Stimulated activated CD8-positive, alpha-beta memory T cell treated with anti-CD3 and anti-CD28 coated beads, Interleukin-15, amount 100 ng/mL, for 24 hours (primary cell): ENCODE data around the gene SIGLEC9.

Experiments used
- DNase-seq: peaks from one replicate; pipeline ENCODE4 v3.0.0-alpha.2; 2020; ENCODE audit warnings: low read depth

The SIGLEC9 gene

GRCh38 chr19:51097166-51097738 lies 27.5 kb upstream of the SIGLEC9 start:
- DNase-seq: peak; percentile 51

DNA sequence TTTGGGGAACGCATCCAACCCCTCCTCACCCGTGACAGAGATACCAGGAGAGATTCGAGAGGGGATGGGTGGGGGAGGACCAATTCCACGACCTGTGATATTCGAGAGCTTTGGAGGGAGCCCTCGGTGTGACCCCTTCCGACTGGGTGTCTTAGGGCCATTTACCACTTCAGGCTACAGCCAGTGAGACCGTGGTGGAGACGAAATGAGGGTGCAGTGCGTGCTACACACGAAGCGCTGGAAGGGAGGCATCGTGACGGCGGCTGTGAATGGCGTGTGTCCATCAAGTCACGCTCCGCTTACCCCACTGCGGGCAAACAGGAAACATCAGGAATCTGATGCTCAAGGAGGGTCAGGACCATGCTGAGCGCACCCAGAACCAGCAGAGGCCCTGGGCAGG lies 26.9 kb upstream of the SIGLEC9 start:
- DNase-seq: no peak

DNA sequence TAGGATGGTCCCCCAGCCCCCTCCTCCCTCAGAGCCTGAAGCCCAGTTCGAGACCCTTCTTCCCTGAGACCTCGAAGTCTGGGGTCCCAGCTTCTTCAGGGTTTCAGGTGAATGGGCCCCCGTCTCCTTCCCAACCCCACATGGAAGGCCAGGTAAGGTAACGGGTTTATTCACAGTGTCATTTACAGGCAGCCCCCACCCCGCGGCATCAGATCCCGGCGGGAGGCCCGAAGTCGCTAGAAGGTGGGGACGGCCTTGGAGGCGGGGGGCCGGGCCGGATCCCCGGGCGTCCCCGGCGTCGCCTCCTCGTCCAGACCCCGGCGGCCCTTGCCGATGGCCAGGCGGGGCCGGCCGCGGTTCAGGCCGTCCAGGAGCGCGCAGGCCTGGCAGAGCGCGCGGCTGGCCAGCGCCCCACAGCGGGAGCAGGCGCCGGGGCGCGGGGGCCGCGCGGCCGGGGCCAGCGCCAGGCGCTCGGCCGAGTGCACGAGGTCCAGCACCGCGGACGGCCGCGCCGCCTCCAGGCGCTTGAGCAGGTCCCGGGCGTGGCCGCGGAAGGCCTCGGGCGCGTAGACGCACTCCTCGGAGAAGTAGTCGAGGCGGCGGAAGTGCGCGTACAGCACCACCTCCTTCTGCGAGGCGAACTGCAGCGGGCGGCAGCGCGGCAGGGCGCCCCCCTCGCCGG lies 26.2 kb upstream of the SIGLEC9 start:
- no peak for DNase-seq

- no peak for DNase-seq
Observed at GRCh38 chr19:51099047-51099382, 25.7 kb upstream of the SIGLEC9 start.

- DNase-seq: no peak
Observed at GRCh38 chr19:51100601-51101000, 24.1 kb upstream of the SIGLEC9 start.

DNA sequence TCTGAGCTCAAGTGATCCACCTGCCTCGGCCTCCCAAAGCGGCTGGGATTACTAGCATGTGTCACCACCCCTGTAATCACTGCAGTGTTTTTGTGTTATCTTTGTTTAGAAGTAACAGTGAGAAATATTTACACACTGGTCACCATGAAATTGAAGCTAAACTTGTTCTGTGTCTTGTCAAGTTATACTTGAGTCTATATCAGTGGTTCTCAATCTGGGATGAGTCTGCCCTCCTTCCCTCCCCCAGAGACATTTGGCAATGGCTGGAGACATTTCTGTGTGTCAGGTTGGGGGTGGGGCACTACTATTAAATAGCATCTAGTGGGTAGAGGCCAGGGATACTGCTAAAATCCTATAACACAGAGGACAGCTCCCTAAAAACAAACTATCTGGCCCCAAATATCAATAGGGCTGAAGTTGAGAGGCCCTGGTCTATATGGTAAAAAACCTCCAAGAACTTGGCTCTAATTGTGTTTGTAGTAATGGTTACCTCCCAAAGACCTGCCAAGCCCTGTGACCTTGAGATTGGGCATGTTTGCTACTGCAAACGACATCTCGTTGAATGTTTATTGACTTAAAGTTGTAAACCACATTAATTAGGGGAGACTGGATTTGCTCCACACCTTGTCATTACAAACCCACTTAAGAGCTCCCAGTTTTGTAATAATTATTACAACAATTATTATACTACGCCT lies 23.4 kb upstream of the SIGLEC9 start:
- DNase-seq: no peak

- DNase-seq: no peak
Observed at GRCh38 chr19:51102991-51103390, 21.7 kb upstream of the SIGLEC9 start.

- no peak for DNase-seq
Observed at GRCh38 chr19:51103926-51104341, 20.8 kb upstream of the SIGLEC9 start.

GRCh38 chr19:51107406-51108065 lies 17.2 kb upstream of the SIGLEC9 start:
- DNase-seq: no peak

GRCh38 chr19:51108066-51108804 lies 16.5 kb upstream of the SIGLEC9 start, which contains the start of gene CTU1:
CTU1 (minus strand) TSS chr19:51108409; CDS start chr19:51104569, 3,840 bp downstream.
- peak; percentile 93 for DNase-seq

GRCh38 chr19:51108805-51109146 lies 15.9 kb upstream of the SIGLEC9 start:
- no peak for DNase-seq

- no peak for DNase-seq
Observed at GRCh38 chr19:51110666-51110971, 14.1 kb upstream of the SIGLEC9 start.

- no peak for DNase-seq
Observed at GRCh38 chr19:51111606-51112005, 13.1 kb upstream of the SIGLEC9 start.

DNA sequence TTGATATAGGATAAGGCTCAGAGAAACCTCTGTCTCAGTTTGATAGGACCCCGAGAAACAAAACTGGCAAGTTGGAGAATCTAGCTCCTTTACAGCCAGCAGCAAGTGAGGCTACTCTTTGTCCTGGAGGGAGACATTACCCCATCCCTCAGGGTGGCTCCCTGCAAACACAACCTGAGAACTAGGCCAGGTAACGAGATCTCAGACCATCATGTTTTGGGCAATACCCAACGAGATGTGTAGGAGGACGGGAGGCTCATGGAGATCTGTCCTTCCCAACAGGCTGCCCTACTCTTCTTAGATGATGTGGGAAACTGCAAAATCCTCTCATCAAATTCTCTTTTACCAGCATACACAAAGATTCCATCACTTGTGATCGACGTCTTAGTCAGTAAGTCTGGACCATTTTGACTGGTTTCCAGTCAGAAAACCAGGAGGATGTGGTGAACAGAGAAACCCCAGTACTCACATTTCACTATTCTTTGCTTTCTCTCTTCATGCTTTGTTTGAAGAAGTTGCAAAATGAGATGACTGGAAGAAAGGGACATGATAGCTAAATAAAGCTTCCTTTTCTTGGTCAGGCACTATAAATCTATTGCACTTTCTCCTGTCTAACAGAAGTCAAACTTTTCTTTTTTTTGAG lies 10.5 kb upstream of the SIGLEC9 start:
- DNase-seq: no peak

DNA sequence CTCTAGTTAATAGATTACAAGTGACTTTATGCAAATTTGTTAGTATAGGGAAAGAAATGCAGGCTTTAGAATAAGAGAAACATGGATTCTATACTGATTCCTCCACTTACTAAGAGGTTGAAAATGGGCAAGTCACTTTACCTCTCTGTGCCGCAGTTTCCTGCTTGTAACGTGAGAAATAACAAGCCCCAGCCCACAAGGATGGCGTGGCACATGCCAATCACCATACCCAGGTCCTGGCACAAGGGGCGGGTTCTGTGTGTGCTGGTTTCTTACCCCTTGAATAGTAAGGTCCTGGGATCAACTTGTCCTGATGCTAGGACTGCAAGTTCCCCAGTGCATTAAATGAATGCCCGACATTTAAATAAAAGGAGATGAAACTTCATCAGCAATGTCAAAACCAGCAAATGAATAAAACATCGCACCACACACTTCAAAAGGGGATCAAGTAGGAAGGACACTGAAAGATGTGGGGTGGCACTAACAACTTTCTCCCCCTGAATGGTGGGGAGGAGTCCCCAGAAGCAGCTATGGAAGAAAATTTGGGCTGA lies 7.9 kb upstream of the SIGLEC9 start:
- DNase-seq: no peak

DNA sequence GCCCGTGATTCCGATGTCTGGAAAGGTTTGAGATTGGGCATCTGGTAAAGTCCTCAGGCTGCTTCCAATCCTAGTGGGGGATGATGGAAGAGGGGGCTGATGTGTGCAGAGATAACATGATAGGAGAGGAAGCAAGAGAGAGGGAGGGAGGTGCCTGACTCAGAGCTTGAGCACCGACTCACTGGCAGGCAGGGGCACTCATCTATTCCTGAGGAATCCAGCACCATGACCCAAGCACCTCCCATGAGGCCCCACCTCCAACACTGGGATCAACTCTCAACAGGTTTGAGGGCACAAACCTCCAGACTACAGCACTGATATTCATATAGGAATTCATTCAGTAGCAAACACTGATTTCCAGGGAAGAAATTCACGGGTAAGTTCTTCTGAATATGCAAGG lies 5.6 kb upstream of the SIGLEC9 start:
- no peak for DNase-seq

- no peak for DNase-seq
Observed at GRCh38 chr19:51119611-51120010, 5.1 kb upstream of the SIGLEC9 start.

- no peak for DNase-seq
Observed at GRCh38 chr19:51120160-51120559, 4.5 kb upstream of the SIGLEC9 start.

DNA sequence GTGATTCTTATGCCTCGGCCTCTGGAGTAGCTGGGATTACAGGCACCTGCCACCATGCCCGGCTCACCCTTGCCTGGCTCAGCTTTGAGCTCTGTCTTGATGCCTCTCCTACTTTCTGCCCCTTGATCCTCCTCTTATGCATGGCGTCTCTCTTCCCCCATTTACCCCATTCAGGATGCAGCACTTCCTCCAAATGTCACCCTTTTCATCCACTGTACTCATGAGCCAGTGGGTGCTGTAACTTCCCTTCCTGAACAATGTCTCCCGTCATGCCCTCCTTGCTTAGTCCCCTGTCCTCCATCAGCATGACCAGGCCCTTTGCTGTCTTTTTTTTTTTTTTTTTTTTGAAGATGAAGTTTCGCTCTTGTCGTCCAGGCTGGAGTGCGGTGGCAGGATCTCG lies 3.4 kb upstream of the SIGLEC9 start:
- DNase-seq: no peak

DNA sequence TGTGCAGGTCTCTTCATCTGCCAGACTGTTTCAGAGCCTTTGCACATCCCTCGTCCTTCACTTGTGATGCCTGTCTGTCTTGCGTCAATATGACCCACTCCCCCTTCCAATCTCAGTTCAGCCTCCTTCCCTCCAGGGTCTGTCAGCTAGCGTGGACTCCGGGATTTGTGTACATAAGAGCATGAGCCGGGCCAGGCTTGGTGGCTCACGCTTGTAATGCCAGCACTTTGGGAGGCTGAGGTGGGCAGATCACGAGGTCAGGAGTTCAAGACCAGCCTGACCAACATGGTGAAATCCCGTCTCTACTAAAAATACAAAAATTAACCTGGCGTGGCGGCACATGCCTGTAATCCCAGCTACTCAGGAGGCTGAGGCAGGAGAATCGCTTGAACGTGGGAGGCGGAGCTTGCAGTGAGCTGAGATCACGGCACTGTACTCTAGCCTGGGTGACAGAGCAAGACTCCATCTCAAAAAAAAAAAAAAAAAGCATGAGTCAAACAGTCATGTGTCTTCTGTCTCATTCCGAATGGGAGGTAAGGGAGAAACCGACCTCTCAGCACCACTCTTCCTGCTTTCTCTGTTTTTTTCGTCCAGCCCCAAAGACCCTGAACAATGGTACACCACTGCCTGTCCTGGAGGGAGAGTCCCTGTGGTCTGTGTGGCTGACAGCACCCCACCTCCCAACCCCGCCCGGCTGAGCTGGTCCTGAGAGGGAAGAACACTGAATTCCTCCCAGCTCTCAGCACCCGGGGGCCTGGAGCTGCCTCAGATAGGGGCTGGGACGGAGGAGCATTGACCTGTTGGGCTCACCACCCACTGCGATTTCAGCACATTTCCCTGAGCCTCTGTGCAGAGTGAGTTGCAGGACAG lies 2.4 kb upstream of the SIGLEC9 start:
- no peak for DNase-seq

DNA sequence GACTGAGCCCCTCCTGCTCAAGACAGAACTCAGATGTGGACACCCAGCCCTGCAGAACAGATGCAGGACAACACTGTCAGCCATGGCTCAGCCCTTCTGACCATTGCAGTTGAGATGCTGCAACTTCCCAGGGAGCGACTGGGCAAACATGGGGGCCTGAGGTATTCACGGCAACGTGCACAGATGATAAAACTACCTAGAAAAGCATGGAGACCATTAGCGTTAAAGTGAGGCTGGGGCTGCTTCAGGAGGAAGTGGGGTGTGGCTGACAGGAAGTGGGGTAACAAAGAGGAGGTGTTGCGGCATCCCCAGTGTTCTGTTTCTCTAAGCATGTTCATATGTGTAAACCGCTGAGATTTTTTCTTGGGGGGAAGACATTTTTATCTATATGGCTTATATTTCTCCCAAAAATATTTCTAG lies 1.3 kb upstream of the SIGLEC9 start:
- DNase-seq: no peak
